ENCODE measurements around the gene PCDH9. TPM values are rescaled to one million over a fixed set of nuclear protein-coding genes. Genes with fewer than 3 reads are reported as not detected.

The PCDH9 gene
- total RNA-seq, 1 donor from 2014 or later, result 19.0 TPM

DNA sequence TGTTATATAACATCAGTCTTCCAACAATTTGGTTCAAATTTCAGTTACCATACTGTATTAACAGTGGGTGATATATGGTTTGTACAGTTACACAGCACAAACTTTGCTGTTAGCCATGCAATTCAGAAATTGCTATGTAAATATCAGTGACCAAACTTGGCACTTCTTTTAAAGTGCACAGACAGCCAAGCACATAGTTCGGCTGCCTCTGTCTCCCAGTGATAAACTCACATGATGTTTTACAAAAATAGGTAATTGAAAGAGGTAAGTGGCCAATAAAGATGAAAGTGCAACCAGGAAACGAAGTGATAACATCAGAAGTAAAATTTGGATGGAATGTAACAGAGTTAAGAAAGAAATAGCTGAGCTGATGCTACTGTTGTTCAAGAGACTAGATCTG lies 143.9 kb downstream of the PCDH9 start:
- no peak for DNase-seq (ENCODE audit: low spot score)

DNA sequence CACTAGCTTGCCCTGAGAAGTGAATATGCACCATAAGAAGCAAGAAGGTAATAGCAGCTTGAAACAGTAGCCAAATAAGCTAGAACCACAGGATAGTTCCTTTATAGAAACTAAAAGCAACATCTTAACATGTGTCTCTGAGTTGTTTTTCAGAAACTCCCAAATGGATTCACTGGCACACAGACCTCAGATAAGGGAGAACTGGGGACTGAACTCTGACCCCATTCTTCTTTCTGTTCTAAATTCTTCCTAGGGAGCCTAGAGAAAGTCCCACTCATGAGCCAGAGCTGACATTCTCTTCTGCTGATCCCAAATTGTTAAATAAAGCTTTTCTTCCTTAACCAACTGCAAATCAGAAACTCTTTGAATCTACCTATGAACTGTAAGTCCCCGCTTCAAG lies 146.1 kb downstream of the PCDH9 start:
- no peak for DNase-seq (ENCODE audit: low spot score)

DNA sequence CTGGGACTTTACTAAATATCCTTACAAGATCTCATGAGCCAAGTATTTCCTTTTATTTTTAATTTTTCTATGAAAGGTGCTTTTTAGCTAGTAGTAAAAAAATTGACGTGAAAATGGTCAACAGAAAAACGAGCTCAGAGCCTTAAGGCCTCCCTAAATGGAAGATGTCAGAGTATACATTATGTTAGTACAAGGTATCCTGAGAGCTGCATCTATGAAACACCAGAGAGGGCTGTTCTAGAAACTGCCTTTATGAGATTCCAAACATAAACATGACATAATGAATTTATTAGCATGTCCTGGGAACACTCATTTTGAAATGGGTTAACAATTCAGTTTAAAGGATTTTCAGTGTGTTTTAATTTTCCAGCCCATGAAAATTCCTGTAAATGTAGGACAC lies 146.6 kb downstream of the PCDH9 start:
- no peak for DNase-seq (ENCODE audit: low spot score)

DNA sequence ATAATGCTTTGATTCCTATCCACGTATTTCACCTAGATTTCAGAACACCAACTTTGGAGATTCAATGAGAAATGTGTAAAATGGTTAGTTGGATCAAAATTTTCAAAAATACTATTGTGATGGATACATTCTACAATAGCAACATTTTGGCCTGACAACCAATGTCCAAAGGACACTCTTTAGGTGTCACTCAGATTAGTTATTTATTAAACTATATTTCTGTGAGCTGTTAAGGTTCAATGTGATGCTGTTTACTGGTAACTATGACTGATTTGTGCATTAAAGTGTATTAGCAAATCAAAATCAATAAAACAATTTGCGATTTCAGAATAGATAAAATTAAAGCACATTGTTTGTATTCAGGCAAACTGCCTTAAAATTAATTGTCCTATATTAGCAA lies 149.8 kb downstream of the PCDH9 start:
- DNase-seq (ENCODE audit: low spot score), result no peak

DNA sequence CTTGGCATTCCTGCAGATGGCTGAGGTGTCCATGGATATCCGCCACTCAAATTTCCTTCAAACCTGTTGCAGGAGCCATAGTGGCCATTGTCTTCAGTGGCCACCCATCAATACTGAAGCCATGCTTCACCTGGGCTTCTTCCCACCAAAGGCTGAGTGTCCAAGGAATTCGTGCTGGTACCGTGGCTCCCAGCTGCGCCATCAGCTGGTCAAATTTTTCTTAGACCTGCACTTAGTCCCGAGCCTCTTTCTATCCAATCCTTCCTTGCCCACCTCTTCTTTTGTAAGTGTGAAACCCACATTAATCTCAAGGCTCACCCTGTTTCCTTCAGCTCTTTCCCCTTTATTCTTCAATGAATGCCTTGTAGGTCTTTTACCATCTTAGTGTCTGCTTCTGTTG lies 152.1 kb downstream of the PCDH9 start:
- DNase-seq (ENCODE audit: low spot score), result no peak

DNA sequence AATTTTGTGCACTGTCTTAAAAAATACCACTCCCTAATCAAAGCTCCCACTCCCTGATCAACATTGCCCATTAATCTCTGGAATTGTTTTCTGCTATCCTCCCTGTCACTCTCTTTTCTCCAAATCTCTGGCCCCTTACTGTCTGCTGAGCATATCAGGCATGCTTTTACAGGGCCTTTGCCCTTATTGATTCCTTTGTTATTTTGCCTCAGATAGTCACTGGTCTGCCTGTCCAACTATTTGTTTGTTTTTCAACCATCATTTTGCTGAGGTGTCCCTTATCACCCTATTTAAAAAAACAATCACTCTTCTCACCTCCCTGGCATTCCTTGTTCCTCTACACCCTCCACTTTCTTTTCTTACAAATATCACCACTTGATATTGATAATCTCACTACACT lies 153.0 kb downstream of the PCDH9 start:
- no peak for DNase-seq (ENCODE audit: low spot score)

DNA sequence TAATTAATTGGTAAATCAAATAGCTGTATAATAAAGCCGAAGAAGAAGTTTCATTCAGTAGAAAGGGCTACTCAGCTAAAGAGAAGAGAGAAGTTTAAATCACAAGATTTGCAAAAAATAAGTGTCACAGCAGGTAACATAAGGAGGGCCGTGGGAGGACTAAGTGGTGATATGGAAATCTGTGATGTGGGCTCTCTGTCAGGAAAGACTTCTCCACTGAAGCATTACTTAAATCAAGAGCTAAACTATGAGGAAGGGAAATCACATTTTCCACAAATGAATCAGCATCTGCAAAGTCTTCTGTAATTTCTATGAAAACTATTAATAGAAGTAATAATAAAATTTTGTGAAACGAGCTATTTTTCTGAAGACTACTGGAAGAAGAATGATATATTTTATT lies 153.8 kb downstream of the PCDH9 start:
- no peak for DNase-seq (ENCODE audit: low spot score)

DNA sequence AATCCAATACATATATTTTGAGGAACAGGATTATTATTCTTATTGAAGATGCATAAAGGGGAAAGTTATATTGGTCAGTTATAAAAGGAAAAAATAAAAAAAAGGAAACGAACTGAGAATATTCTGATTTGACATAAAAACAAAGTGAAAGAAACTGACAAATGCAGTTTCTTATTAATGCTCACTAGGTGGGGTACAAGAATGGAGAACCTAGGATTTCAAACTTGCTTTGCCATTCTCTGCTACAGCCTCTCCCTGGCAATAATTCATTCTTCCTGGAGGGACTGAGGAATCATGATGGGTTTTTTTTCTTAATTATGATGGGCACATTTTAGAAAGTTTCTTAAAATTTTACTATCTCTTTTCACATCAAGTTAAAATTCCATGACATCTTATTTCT lies 154.9 kb downstream of the PCDH9 start:
- DNase-seq (ENCODE audit: low spot score), result no peak

DNA sequence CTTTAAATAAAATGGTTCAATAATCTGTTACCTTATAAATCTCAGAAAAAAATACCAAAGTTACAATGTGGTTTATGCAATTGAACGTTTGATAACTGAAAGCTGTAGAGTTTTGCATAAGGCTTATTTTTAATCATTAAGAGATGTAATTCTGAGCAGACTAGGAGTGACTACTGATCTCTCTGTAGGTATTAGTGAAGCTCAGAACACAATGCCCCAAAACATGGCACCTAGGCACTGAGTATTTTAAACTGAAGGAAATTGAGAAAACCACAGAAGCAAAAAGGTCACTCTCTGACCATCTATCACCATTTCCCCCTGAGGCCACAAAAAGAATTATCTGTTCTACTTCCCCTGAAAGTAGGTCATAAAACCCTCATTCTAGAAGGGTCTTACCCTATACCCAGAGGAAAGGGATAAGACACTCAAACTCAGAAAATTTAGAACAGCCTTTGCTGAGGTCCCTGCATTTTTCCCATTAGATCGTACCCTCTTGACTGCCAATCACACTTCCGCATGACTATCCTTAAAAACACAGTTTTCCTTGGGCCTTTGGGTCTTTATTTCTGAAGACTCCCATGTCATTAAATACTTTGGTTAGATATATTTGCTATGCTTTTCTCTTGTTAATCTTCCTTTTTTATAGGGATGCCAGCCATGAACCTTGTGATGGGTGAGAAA lies 158.1 kb downstream of the PCDH9 start:
- no peak for DNase-seq (ENCODE audit: low spot score)

DNA sequence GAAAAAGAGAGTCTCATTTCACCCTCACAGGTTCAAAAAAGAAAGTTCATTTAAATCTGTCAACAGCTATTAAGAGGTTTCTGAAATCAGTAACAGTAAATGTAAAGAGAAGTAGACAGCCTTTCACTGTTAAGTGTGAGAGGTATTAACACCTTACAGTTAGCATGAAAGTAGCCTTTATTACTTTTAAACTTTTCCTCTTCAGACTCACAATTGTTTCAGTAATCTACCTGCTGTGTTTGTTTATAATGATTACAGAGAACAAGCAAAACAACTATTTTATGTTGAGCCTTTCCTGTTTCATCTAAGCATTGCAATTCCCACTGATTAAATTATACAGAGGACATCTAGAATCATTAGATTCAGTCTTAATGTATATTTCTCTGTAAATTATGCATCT lies 159.8 kb downstream of the PCDH9 start:
- no peak for DNase-seq (ENCODE audit: low spot score)

DNA sequence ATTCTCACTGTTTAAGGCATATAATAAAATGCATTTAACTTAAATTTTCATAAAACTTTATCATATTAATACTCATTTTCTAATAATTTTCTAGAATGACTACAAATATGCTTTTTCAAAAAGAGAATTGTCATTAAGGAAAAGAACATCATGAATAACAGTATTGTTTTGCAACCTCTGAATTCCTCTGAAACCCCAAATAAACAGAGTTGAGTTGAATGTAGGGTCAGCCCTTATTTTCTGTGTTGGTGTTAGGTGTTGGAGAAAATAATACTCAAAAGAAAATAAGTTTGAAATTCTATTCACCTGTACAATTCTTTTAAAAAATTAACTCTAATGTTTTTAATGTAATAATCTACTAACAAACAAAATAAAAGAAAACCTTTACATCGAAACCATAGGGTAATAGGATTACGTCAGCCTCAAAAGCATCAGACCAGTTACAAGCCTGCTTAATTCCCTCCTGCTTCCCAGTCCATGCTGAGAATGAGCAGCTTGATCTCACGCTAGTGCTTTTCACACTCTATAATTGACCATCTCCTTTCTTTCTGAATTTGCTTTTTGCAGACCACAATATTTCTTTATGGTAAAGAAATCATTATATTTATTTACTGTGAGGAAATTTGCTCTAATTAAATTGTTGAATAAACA lies 160.9 kb downstream of the PCDH9 start:
- no peak for DNase-seq (ENCODE audit: low spot score)

DNA sequence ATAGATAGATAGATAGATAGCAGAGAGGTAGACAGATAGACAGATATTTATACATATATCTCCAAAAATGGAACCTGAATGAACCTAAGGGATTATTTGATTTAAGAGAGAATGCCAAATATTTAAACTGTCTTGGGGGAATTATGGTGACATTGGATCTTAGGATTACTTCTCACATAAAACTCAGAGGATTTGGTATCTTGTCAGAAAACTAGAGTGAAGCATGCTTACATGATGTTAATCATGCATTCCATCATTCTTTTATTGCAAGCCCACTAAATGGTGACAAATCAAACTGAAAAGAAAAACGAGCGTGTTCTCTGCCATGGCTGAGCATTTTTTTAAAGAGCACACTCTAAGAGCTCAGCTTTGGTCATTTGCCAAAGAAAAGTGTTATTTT lies 165.2 kb downstream of the PCDH9 start:
- DNase-seq (ENCODE audit: low spot score), result no peak

DNA sequence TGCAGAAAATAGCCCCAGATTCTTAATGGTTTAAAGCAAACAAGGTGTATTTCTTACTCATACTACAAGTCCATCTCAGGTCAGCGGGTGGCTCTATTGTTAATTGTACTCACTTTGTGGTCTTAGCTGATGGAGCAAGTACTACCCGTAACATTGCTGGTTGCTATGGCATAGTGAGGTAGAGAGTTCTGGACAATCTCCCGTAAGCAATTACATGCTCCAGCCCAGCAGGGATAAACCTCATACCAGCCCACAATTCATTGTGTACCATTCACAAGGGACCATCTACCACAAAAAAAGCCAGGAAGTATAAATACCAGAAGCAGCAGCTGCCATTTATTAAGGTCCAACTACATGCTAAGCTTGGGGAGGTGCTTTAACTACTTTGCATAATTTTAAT lies 167.1 kb downstream of the PCDH9 start:
- DNase-seq (ENCODE audit: low spot score), result no peak

DNA sequence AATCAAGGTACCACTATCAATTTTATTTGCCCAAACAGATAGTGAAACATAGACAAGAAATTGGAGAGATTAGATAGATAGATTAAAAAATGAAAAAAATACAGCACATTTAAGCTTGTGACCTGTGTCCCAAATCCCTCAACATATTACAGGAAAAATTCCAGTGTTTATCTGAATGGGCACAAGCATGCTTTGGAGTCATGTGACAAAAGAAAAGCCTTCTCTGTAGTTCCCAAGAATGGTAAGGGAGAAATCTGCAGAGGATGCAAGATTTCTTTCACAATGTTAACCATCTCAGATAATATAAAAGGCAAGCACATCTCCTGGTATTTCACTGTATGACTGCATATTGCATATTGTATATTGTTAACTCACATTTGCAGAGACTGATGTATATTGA lies 168.0 kb downstream of the PCDH9 start:
- DNase-seq (ENCODE audit: low spot score), result no peak

DNA sequence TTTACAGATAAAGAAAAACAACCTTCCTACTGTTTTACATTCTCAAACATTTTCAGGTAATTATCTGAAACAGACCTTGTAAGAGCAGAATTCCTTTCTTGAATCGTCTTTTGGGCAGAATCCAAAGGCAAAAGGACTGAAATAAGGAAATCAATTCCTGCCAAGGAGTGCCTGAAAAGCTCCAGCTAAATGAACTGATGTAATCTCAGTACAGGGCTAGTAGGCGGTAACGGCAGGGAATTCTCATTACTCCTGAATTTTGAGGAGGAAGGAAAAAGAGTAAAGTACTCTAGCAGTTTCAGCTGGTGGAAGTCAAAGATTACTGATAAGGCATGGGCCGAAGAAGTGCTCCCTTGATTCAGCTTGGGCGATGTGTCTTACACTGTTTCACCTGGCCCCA lies 168.4 kb downstream of the PCDH9 start:
- DNase-seq (ENCODE audit: low spot score), result no peak

DNA sequence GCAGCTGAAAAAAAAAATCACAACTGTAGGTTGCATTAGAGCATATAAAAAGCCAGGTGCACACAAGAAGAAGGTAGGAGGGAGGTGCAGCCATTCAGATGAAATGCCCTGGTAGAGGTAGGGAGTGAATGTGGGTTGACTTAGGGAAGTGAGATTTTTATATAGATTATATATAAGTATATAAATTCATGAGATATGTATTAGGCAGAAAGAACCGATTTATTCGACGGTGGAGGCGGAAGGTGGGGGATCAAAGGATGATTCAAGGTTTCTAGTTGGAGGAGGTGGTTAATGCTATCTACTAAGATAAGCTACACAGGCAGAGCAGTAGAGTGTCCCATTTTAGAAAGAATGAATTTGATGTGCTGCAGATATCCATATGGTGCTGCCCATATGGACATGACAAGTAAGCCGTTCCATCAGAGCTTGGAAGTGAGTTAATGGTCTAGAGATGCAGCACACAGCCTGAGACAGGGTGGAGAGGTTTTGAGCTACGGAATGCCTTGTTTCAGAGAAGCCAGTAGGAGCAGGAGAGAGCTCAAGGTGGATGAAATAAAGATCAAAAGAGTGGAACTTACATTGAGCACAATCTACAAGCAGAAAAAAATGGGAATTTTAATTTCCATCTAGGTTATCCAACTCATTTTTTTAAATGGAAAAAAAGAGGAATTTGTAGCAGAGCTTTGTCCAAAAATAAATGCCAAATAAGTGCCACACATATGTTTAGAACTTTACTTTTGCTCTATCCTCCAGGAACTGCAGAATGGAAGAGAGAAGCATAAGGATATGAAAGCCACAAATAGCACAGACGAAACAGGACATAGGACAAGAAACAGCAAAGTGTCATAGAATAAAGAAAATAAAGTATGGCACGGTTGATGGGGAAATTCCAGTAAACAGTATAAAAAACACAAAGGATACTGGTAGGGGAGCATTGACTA lies 177.3 kb downstream of the PCDH9 start:
- DNase-seq (ENCODE audit: low spot score), result no peak

DNA sequence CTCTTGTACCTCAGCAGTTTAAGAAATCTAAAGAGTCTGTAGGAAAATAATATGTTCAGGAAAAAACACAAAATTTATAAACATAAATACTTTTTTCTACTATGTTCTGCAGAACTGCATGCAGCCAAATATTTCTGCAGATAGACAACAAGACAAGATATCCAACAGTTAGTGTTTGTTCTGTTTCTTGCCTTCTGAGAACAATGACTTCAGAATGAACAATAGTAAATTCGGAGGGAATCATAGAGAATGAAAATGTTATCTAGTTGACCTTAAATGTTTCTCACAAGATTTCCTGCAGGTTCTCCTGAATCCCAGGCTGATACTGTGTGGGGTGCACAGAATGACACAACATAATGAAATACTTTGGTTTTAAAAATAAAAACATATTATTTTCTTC lies 180.4 kb downstream of the PCDH9 start:
- no peak for DNase-seq (ENCODE audit: low spot score)

DNA sequence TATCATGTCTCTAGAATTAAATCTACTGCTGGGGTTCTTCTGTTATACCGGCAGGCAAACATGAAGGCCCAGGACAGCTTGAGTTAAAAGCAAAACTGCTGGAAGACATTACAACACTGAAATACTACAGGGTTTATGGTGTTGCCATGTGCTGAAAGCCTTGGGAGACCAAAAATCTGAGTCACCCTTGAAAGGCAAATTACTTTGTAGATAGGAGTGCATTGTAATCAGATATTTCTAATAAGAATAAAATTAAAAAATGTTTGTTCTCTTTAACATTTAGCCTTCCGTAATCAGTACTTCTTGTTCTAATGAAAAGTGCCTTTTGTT lies 181.3 kb downstream of the PCDH9 start:
- no peak for DNase-seq (ENCODE audit: low spot score)

DNA sequence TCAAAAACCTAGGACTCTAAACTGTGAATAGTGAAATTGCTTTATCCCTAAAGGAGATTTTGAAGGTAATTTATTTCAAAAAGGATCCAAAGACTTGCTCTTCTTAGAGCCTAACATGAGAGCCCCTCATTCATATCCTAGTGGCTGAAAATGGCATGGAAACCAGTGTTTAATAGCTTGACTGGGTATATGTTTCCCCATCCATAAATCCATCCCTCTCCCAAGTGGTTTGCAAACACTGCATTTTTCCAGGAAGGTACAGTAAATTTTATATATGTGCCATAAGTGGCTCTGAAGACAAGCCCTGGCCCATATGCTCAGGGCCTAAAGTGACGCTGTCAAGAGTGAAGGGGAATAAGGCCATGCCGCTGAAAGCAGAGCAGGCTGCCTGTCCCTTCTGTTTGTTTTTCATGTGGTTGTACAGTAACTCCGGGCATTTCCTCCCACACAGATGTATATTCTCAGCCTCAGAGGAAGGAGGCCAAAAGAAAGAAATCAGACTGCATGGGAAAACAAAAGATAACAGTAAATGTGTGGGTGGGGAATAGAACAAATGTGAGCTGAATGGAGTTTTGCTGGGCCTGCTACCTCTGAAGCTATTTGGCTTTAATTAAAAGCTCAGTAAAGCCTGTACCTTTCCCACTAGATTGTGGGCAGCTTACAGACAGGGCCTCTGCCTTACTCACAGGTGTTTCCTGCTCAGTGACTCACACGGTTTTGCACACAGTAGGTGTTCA lies 181.9 kb downstream of the PCDH9 start:
- no peak for DNase-seq (ENCODE audit: low spot score)

DNA sequence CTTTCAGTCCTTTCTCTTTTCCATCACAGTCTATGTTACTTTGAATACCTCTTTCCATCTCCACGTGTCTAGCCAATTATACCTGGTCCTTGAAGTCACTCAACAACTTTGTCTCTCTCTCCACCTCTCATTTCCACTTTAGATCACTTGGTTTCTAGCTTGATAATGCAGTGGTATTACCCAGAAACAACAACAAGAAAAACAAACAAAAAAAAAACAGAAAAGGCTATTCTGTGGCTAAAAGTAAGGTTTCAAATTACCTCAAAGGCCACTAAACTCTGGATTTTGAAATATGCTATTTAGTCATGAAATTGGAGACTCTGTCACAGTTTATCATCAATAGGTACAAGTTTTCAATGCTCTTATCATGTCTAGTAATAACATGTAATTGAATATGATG lies 184.8 kb downstream of the PCDH9 start:
- no peak for DNase-seq (ENCODE audit: low spot score)

DNA sequence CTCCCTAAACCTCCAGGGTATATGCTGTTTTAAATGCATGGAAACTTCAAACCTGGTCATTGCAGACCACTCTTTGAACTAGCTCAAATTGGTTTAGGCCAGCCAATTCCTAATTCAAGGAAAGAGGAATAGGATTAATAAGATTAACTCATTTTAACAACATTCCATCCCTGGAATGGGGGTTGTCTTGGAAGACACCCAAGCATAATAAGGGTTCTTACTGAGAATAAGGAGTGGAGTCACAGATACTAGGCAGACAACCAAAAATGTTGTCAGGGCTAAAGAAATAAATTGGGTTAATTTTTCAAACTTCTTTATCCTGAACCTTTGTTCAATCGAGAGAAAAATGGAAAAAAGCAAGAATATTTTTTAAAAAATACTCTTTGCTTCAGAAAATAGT lies 186.2 kb downstream of the PCDH9 start:
- no peak for DNase-seq (ENCODE audit: low spot score)

DNA sequence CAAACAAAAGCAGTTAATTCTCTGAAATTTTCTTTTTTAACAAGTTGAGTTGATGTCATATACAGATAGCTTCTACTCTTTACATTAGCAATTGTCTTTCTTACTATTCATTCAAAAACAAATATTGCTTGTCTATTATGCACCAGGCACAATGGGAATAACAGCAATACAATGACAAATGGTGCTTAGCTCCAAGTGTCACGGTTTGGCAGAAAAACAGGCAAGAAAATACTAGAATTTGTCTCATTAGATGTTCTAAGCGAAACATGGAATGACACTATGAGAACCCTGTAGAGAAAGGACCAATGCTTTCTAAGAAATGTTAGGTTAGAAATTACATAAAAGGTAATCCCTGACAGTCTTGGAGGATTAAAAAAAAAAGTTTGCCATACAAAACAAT lies 187.6 kb downstream of the PCDH9 start:
- no peak for DNase-seq (ENCODE audit: low spot score)
